Muscle of leg (tissue), 11 donors: ENCODE measurements around the gene RNF157. TPM values are rescaled to one million over a fixed set of nuclear protein-coding genes. Genes with fewer than 3 reads are reported as not detected.
"Not testable (repeated sequence)": the region's sequence is repeated elsewhere in the genome, so short reads cannot be mapped to it uniquely, and the experiment has no call there.

Experiments used
- DNase-seq: peaks from one replicate; pipeline ENCODE4 v3.0.0; 2013
- H3K27ac ChIP-seq: one replicate; pipeline ENCODE4 v1.5.1; 2013; ENCODE audit warnings: mild to moderate bottlenecking, low read length, control low read depth
- H3K27me3 ChIP-seq: one replicate; pipeline ENCODE4 v1.6.1; 2013; ENCODE audit warnings: low read length; ENCODE audit not compliant: control insufficient read depth, insufficient read depth
- H3K36me3 ChIP-seq: one replicate; pipeline ENCODE4 v1.6.1; 2013; ENCODE audit warnings: low read length; ENCODE audit not compliant: control insufficient read depth, insufficient read depth
- H3K4me1 ChIP-seq: one replicate; pipeline ENCODE4 v1.6.1; 2013; ENCODE audit warnings: low read length; ENCODE audit not compliant: control insufficient read depth, insufficient read depth
- H3K4me3 ChIP-seq: one replicate; pipeline ENCODE4 v1.5.1; 2013; ENCODE audit warnings: low read length, control low read depth
- H3K9me3 ChIP-seq: replicated peaks from 2 replicates; pipeline ENCODE4 v1.6.1; 2013; ENCODE audit warnings: low read depth, low read length; ENCODE audit not compliant: control insufficient read depth
- WGBS: methylation state at CpG from one replicate; pipeline ENCODE4 v1.1.5; 2013; ENCODE audit warnings: missing lambda C conversion rate; ENCODE audit not compliant: insufficient coverage; 5-methylcytosine and 5-hydroxymethylcytosine counted together
- polyA plus RNA-seq, 8 donors: library from polyadenylated mRNA; unstranded; fragments of 120-200 nt; gene quantifications; one replicate each; pipeline versions ENCODE4 v1.2.1 to v1.2.3, GENCODE V29; 2013; ENCODE audit warnings: inconsistent platforms in 1 of 8, low replicate concordance in 1 of 8; ENCODE audit not compliant: insufficient read length in 8 of 8, insufficient read depth in 1 of 8
- total RNA-seq: library from RNA; stranded (reverse); fragments of 120-200 nt; gene quantifications from one replicate; pipeline ENCODE4 v1.2.4, GENCODE V29; 2013

The RNF157 gene
- total and polyA plus RNA-seq, 9 donors = 5.5 to 11.1 (median 10.0) TPM

- H3K27me3 ChIP-seq = no peaks in the 10 kb centered on the region
- 79% methylated on average over 17 of the region's 26 CpGs for WGBS
- peaks cover 26% of the 10 kb centered on the region for H3K36me3 ChIP-seq
- peak overlapping the region; percentile 13 for H3K27ac ChIP-seq
- H3K4me3 ChIP-seq = no peak overlapping the region
- no peaks in the 10 kb centered on the region for H3K9me3 ChIP-seq
- H3K4me1 ChIP-seq = peaks cover 73% of the 10 kb centered on the region
- no peak for DNase-seq
These were observed 29.9 kb upstream of the RNF157 start for GRCh38 chr17:76270127-76270592.

- H3K4me3 ChIP-seq = no peak overlapping the region
- peaks cover 78% of the 10 kb centered on the region for H3K4me1 ChIP-seq
- H3K36me3 ChIP-seq = peaks cover 26% of the 10 kb centered on the region
- H3K9me3 ChIP-seq = no peaks in the 10 kb centered on the region
- peak overlapping the region; percentile 35 for H3K27ac ChIP-seq
- H3K27me3 ChIP-seq = no peaks in the 10 kb centered on the region
- WGBS = 73% methylated on average over 10 of the region's 12 CpGs
- no peak for DNase-seq
These were observed 29.0 kb upstream of the RNF157 start for GRCh38 chr17:76268991-76269981.

GRCh38 chr17:76268015-76268749 is 27.9 kb upstream of the RNF157 start:
- 80% methylated on average over 1 of the region's 9 CpGs for WGBS
- DNase-seq = peak; percentile 76
- Histone ChIP-seq H3K36me3 (peaks cover 26% of the 10 kb centered on the region), H3K4me1 (peaks cover 73% of the 10 kb centered on the region), H3K27ac (peak overlapping the region; percentile 75), H3K27me3 (no peaks in the 10 kb centered on the region), H3K9me3 (no peaks in the 10 kb centered on the region), H3K4me3 (no peak overlapping the region)

DNA sequence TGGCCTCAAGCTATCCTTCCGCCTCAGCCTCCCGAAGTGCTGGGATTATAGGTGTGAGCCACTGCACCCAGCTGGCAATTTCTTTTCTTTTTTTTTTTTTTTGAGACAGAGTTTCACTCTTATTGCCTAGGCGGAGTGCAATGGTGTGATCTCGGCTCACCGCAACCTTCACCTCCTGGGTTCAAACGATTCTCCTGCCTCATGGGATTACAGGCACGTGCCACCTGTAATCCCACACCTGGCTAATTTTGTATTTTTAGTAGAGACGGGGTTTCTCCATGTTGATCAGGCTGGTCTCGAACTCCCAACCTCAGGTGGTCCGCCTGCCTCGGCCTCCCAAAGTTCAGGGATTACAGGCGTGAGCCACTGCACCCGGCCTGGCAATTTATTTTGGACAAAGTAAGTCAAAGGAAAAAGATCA is 27.3 kb upstream of the RNF157 start:
- H3K27me3 ChIP-seq, DNase-seq, H3K4me3 ChIP-seq, H3K9me3 ChIP-seq: not testable (repeated sequence)
- peak overlapping the region; percentile 75 for H3K27ac ChIP-seq
- WGBS = no CpG with 5 or more reads among the region's 13 CpGs
- peaks cover 26% of the 10 kb centered on the region for H3K36me3 ChIP-seq
- H3K4me1 ChIP-seq = peaks cover 69% of the 10 kb centered on the region

GRCh38 chr17:76267051-76267576 is 26.8 kb upstream of the RNF157 start:
- 78% methylated on average over 4 of the region's 4 CpGs for WGBS
- H3K36me3 ChIP-seq = peaks cover 26% of the 10 kb centered on the region
- peaks cover 64% of the 10 kb centered on the region for H3K4me1 ChIP-seq
- H3K27me3 ChIP-seq = no peaks in the 10 kb centered on the region
- peak overlapping the region; percentile 64 for H3K4me3 ChIP-seq
- no peaks in the 10 kb centered on the region for H3K9me3 ChIP-seq
- H3K27ac ChIP-seq = peak overlapping the region; percentile 72
- DNase-seq = no peak

- Histone ChIP-seq H3K27me3 (no peaks in the 10 kb centered on the region), H3K4me3 (peak overlapping the region; percentile 64), H3K27ac (peak overlapping the region; percentile 72), H3K4me1 (peaks cover 61% of the 10 kb centered on the region), H3K36me3 (peaks cover 26% of the 10 kb centered on the region), H3K9me3 (no peaks in the 10 kb centered on the region)
- WGBS = 14% methylated on average over 3 of the region's 12 CpGs
- peak; percentile 50 for DNase-seq
These were observed 26.1 kb upstream of the RNF157 start for GRCh38 chr17:76266244-76266938.

DNA sequence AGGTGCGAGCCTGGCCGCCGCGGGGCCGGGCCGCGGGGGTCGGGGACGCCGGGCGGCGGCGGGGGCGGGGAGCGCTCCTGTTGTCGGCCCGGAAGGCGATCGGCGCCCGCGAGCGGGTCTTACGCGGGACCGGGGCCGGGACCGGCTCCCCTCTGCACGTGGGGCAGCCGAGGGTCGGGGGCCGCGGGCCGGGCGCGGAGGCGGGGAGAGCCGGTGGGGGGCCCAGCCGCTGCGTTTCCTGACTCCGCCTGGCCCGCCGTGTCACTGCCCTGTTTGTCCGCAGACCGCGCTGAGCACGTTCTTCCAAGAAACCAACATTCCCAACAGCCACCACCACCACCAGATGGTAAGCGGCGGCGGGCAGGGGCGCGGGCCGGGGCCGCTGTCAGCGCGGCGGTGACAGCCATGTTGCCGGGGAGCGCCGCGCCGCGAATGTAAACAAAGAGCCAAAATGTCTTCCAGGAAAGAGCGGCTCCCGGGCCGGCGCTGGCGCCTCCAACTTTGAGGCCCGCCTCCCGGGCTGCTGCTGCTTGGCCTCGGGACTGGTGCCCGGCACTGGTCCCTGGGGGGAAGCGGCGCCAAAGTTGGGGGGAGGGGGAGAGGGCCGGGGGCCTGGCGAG is 25.4 kb upstream of the RNF157 start:
- Histone ChIP-seq H3K27ac (peak overlapping the region; percentile 72), H3K9me3 (no peaks in the 10 kb centered on the region), H3K36me3 (peaks cover 26% of the 10 kb centered on the region), H3K27me3 (no peaks in the 10 kb centered on the region), H3K4me3 (peak overlapping the region; percentile 64), H3K4me1 (peaks cover 54% of the 10 kb centered on the region)
- WGBS = under 1% methylated on average over 67 of the region's 76 CpGs
- peak; percentile 78 for DNase-seq

DNA sequence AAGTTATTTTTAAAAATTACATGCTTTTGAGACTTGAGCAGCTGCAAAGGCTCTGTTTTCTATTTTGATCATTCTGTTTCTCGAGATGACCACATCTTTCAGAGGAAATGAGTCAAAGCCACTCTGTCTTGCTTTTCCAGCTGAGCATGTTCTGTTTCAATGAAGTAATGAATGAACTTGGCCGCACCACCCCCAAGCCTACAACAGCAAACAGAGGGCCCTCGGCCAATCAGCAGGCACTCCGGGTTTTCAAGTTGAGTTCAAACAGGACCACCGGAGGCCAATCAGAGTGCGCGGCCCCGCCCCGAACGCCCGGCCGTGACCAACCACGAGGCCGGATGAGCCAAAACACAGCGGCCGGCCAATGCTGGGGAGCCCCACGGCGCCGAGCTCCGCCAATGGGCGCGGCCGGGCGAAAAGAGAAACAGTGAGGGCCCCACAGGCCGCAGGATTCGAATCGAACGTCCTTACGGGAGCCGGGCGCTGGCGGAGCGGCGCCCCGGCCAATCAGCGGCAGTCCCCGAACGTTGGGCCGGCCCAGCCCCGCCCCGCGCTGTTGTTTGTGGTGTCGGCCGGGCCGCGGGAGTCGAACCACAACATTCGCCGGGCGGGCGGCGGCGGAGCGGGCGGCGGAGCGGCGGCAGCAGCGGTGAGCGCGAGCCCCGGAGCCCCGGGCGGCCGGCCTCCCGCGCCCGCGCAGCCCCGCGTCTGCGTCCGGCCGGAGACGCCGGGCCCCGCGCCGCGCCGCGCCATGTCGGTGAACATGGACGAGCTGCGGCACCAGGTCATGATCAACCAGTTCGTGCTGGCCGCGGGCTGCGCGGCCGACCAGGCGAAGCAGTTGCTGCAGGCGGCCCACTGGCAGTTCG is 24.7 kb upstream of the RNF157 start, which contains the start of gene UBALD2:
Gene UBALD2, plus strand, starts transcription at position 594 of the 869 bp plus-strand sequence. Its CDS starts 158 bp downstream, at position 752.
- under 1% methylated on average over 94 of the region's 94 CpGs for WGBS
- Histone ChIP-seq H3K27ac (peak within 1 kb of the TSS; percentile 86), H3K27me3 (no peaks in the 10 kb centered on the region), H3K4me1 (peaks cover 48% of the 10 kb centered on the region), H3K36me3 (peaks cover 22% of the 10 kb centered on the region), H3K4me3 (peak within 1 kb of the TSS; percentile 64), H3K9me3 (no peaks in the 10 kb centered on the region)
- DNase-seq = peak; percentile 100
